GM23338 (cell line): ENCODE results near the gene IL24. TPM values are rescaled to one million over a fixed set of nuclear protein-coding genes. Genes with fewer than 3 reads are reported as not detected.

ENCODE experiments used
- ATAC-seq: fragments of 200-7000 bp; cut with Tn5 transposase; 3 replicates; pipeline ENCODE4 v1.9.1; 2020
- DNase-seq: peaks from one replicate; pipeline ENCODE4 v3.0.0-alpha.2; 2015; ENCODE audit warnings: low spot score
- H2AFZ ChIP-seq: fragments of 200-600 bp; sonication (generic); 2 replicates; pipeline ENCODE4 v1.8.0; 2016; ENCODE audit warnings: antibody characterized with exemption, mild to moderate bottlenecking, moderate library complexity
- H3F3A ChIP-seq: fragments of 200-600 bp; sonication (generic); replicated peaks from 2 replicates; pipeline ENCODE4 v1.8.0; 2017; ENCODE audit warnings: antibody characterized with exemption, mixed run types, low read depth
- H3K27ac ChIP-seq: fragments of 200-600 bp; sonication (generic); 2 replicates; pipeline ENCODE4 v1.6.1; 2016; ENCODE audit warnings: low read depth
- H3K27me3 ChIP-seq: fragments of 200-600 bp; sonication (generic); 2 replicates; pipeline ENCODE4 v1.8.0; 2016; ENCODE audit warnings: mild to moderate bottlenecking, mixed run types, moderate library complexity; ENCODE audit not compliant: insufficient read depth
- H3K36me3 ChIP-seq: fragments of 200-600 bp; sonication (generic); 2 replicates; pipeline ENCODE4 v1.8.0; 2016; ENCODE audit warnings: mild to moderate bottlenecking; ENCODE audit not compliant: insufficient read depth
- H3K4me1 ChIP-seq: fragments of 200-600 bp; sonication (generic); 2 replicates; pipeline ENCODE4 v1.8.0; 2016; ENCODE audit warnings: mild to moderate bottlenecking, moderate library complexity; ENCODE audit not compliant: insufficient read depth
- H3K4me2 ChIP-seq: fragments of 200-600 bp; sonication (generic); 2 replicates; pipeline ENCODE4 v1.7.1; 2017; ENCODE audit warnings: mixed run types
- H3K4me3 ChIP-seq: fragments of 200-600 bp; sonication (generic); 2 replicates; pipeline ENCODE4 v1.6.1; 2016; ENCODE audit warnings: mixed run types
- H3K79me2 ChIP-seq: fragments of 200-600 bp; sonication (generic); replicated peaks from 2 replicates; pipeline ENCODE4 v1.8.0; 2017; ENCODE audit warnings: mild to moderate bottlenecking; ENCODE audit not compliant: insufficient read depth
- H3K9me2 ChIP-seq: fragments of 200-600 bp; sonication (generic); 2 replicates; pipeline ENCODE4 v1.8.0; 2017; ENCODE audit not compliant: insufficient read depth
- H4K20me1 ChIP-seq: fragments of 200-600 bp; sonication (generic); replicated peaks from 2 replicates; pipeline ENCODE4 v1.8.0; 2017; ENCODE audit warnings: mild to moderate bottlenecking; ENCODE audit not compliant: insufficient read depth
- H3K27ac Mint-ChIP-seq: 2 replicates; pipeline ENCODE4 v1.8.0; 2020; ENCODE audit warnings: inconsistent platforms, mild to moderate bottlenecking, moderate library complexity, mixed read lengths
- H3K27me3 Mint-ChIP-seq: 3 replicates; pipeline ENCODE4 v1.8.0; 2022; ENCODE audit warnings: low read depth, mild to moderate bottlenecking, moderate library complexity, mixed read lengths, inconsistent platforms; ENCODE audit not compliant: insufficient read depth, poor library complexity
- H3K36me3 Mint-ChIP-seq: 3 replicates; pipeline ENCODE4 v1.8.0; 2021; ENCODE audit warnings: low read depth, mild to moderate bottlenecking, inconsistent platforms, moderate library complexity, mixed read lengths
- H3K4me1 Mint-ChIP-seq: 3 replicates; pipeline ENCODE4 v1.8.0; 2020; ENCODE audit warnings: mild to moderate bottlenecking, inconsistent platforms, mixed read lengths
- H3K4me3 Mint-ChIP-seq: 3 replicates; pipeline ENCODE4 v1.8.0; 2021; ENCODE audit warnings: moderate library complexity, mild to moderate bottlenecking, inconsistent platforms, mixed read lengths
- H3K9me3 Mint-ChIP-seq: 3 replicates; pipeline ENCODE4 v1.8.0; 2020; ENCODE audit warnings: moderate library complexity, mild to moderate bottlenecking, inconsistent platforms, mixed read lengths
- CREB1 ChIP-seq: fragments of 250-450 bp; sonication (Bioruptor Pico); IDR thresholded peaks from 2 replicates; pipeline ENCODE4 v1.5.0; 2020; ENCODE audit warnings: low read depth, mild to moderate bottlenecking, moderate library complexity
- JUNB ChIP-seq: IDR thresholded peaks from one replicate; pipeline ENCODE4 v1.6.1; 2016; ENCODE audit warnings: antibody characterized with exemption; ENCODE audit not compliant: unreplicated experiment
- STAT1 ChIP-seq: IDR thresholded peaks from one replicate; pipeline ENCODE4 v1.6.1; 2016; ENCODE audit warnings: antibody characterized with exemption; ENCODE audit not compliant: unreplicated experiment
- polyA plus RNA-seq: library from polyadenylated mRNA; unstranded; fragments of >200 nt; fragmentation: Nextera tagmentation; extraction: Ambion mirVana; gene quantifications from 2 replicates; pipeline ENCODE4 v1.2.1, GENCODE V29; 2016
- total RNA-seq: library from RNA; depleted of rRNA; stranded (reverse); fragments of >200 nt; shearing (Covaris generic); gene quantifications from 2 replicates; pipeline ENCODE4 v1.2.3, GENCODE V29; 2014
- TF ChIP-seq, protein P1 (sequence below): IDR thresholded peaks from 2 replicates; pipeline ENCODE4 v1.6.1; 2016; ENCODE audit warnings: antibody characterized with exemption
- TF ChIP-seq, protein P2 (sequence below), 2 experiments: fragments of 200-600 bp in 1 of 2; sonication (generic) in 1 of 2; conservative IDR thresholded peaks; 2 replicates each; pipeline versions ENCODE4 v1.5.1 to v1.6.1; 2016 to 2017; ENCODE audit warnings: antibody characterized with exemption in 2 of 2, low read depth in 2 of 2, mild to moderate bottlenecking in 2 of 2, moderate library complexity in 1 of 2
- TF ChIP-seq, protein P3 (sequence below): IDR thresholded peaks from one replicate; pipeline ENCODE4 v1.6.1; 2018; ENCODE audit warnings: antibody characterized with exemption; ENCODE audit not compliant: unreplicated experiment
- TF ChIP-seq, protein P4 (sequence below): fragments of 250-450 bp; sonication (Bioruptor Pico); IDR thresholded peaks from 2 replicates; pipeline ENCODE4 v1.5.0; 2020; ENCODE audit warnings: mild to moderate bottlenecking, moderate library complexity

Gene IL24
- total and polyA plus RNA-seq, 2 experiments from 2014 or later = not detected

DNA sequence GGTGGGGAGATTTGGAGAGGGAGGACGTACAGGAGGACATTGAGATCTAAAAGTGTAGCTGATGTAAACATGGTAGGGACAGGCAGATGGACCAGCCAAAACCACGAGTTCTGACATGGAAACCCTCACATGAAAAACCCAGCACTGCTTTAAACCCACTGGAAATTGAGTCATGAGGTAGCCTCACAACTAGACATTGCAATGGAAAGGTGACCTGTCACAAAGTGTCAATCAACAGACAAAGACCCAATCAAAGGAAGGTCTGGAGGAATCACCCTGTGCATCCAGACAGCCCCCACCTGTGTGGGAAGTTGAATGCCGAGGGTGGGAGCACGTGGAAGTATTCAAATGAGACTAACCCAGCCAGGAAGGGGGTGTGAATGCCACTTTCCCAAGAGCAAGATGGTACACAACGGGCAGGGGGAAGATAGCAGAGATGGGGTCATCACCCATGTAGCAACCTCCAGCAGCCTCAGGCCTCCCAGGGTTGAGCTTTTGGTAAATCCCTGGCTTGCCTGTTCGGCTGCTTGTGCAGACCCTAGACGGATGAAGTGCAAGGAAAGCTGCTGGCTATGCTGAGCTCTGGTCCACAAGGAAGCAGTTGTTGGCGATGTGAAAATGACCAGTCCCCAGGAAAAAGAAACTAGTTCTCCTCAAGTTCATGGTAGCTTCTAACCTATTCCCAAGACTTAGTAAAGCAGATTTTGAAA, 18.9 kb downstream of the IL24 start:
- H3K27ac Mint-ChIP-seq = no peak overlapping the region

More for the DNA sequence above, 18.9 kb downstream of the IL24 start:
- Histone ChIP-seq H3K36me3 (no peaks in the 10 kb centered on the region), H3K27ac (no peak overlapping the region), H3K4me3 (no peak overlapping the region), H3K9me2 (no peaks in the 10 kb centered on the region), H3K79me2 (no peaks in the 10 kb centered on the region), H3K27me3 (no peaks in the 10 kb centered on the region), H4K20me1 (no peaks in the 10 kb centered on the region), H3K4me1 (no peaks in the 10 kb centered on the region), H3K4me2 (no peak overlapping the region), H2AFZ (no peak overlapping the region), H3F3A (no peaks in the 10 kb centered on the region)
- H3K9me3 Mint-ChIP-seq = no peaks in the 10 kb centered on the region
- DNase-seq (no peak), ATAC-seq (no peak)
- TF ChIP-seq, protein P1, sequence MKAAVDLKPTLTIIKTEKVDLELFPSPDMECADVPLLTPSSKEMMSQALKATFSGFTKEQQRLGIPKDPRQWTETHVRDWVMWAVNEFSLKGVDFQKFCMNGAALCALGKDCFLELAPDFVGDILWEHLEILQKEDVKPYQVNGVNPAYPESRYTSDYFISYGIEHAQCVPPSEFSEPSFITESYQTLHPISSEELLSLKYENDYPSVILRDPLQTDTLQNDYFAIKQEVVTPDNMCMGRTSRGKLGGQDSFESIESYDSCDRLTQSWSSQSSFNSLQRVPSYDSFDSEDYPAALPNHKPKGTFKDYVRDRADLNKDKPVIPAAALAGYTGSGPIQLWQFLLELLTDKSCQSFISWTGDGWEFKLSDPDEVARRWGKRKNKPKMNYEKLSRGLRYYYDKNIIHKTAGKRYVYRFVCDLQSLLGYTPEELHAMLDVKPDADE = no peak
- no peak for TF ChIP-seq CREB1 (CRISPR knock-in tag)
- TF ChIP-seq STAT1 = no peak
- TF ChIP-seq JUNB = no peak
- TF ChIP-seq, protein P2, sequence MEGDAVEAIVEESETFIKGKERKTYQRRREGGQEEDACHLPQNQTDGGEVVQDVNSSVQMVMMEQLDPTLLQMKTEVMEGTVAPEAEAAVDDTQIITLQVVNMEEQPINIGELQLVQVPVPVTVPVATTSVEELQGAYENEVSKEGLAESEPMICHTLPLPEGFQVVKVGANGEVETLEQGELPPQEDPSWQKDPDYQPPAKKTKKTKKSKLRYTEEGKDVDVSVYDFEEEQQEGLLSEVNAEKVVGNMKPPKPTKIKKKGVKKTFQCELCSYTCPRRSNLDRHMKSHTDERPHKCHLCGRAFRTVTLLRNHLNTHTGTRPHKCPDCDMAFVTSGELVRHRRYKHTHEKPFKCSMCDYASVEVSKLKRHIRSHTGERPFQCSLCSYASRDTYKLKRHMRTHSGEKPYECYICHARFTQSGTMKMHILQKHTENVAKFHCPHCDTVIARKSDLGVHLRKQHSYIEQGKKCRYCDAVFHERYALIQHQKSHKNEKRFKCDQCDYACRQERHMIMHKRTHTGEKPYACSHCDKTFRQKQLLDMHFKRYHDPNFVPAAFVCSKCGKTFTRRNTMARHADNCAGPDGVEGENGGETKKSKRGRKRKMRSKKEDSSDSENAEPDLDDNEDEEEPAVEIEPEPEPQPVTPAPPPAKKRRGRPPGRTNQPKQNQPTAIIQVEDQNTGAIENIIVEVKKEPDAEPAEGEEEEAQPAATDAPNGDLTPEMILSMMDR (conservative IDR thresholded peaks at IDR 0.05; ENCODE audit: low read depth in 2 of 2) = no peak
- TF ChIP-seq, protein P3, sequence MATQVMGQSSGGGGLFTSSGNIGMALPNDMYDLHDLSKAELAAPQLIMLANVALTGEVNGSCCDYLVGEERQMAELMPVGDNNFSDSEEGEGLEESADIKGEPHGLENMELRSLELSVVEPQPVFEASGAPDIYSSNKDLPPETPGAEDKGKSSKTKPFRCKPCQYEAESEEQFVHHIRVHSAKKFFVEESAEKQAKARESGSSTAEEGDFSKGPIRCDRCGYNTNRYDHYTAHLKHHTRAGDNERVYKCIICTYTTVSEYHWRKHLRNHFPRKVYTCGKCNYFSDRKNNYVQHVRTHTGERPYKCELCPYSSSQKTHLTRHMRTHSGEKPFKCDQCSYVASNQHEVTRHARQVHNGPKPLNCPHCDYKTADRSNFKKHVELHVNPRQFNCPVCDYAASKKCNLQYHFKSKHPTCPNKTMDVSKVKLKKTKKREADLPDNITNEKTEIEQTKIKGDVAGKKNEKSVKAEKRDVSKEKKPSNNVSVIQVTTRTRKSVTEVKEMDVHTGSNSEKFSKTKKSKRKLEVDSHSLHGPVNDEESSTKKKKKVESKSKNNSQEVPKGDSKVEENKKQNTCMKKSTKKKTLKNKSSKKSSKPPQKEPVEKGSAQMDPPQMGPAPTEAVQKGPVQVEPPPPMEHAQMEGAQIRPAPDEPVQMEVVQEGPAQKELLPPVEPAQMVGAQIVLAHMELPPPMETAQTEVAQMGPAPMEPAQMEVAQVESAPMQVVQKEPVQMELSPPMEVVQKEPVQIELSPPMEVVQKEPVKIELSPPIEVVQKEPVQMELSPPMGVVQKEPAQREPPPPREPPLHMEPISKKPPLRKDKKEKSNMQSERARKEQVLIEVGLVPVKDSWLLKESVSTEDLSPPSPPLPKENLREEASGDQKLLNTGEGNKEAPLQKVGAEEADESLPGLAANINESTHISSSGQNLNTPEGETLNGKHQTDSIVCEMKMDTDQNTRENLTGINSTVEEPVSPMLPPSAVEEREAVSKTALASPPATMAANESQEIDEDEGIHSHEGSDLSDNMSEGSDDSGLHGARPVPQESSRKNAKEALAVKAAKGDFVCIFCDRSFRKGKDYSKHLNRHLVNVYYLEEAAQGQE = no peak
- TF ChIP-seq, protein P4, sequence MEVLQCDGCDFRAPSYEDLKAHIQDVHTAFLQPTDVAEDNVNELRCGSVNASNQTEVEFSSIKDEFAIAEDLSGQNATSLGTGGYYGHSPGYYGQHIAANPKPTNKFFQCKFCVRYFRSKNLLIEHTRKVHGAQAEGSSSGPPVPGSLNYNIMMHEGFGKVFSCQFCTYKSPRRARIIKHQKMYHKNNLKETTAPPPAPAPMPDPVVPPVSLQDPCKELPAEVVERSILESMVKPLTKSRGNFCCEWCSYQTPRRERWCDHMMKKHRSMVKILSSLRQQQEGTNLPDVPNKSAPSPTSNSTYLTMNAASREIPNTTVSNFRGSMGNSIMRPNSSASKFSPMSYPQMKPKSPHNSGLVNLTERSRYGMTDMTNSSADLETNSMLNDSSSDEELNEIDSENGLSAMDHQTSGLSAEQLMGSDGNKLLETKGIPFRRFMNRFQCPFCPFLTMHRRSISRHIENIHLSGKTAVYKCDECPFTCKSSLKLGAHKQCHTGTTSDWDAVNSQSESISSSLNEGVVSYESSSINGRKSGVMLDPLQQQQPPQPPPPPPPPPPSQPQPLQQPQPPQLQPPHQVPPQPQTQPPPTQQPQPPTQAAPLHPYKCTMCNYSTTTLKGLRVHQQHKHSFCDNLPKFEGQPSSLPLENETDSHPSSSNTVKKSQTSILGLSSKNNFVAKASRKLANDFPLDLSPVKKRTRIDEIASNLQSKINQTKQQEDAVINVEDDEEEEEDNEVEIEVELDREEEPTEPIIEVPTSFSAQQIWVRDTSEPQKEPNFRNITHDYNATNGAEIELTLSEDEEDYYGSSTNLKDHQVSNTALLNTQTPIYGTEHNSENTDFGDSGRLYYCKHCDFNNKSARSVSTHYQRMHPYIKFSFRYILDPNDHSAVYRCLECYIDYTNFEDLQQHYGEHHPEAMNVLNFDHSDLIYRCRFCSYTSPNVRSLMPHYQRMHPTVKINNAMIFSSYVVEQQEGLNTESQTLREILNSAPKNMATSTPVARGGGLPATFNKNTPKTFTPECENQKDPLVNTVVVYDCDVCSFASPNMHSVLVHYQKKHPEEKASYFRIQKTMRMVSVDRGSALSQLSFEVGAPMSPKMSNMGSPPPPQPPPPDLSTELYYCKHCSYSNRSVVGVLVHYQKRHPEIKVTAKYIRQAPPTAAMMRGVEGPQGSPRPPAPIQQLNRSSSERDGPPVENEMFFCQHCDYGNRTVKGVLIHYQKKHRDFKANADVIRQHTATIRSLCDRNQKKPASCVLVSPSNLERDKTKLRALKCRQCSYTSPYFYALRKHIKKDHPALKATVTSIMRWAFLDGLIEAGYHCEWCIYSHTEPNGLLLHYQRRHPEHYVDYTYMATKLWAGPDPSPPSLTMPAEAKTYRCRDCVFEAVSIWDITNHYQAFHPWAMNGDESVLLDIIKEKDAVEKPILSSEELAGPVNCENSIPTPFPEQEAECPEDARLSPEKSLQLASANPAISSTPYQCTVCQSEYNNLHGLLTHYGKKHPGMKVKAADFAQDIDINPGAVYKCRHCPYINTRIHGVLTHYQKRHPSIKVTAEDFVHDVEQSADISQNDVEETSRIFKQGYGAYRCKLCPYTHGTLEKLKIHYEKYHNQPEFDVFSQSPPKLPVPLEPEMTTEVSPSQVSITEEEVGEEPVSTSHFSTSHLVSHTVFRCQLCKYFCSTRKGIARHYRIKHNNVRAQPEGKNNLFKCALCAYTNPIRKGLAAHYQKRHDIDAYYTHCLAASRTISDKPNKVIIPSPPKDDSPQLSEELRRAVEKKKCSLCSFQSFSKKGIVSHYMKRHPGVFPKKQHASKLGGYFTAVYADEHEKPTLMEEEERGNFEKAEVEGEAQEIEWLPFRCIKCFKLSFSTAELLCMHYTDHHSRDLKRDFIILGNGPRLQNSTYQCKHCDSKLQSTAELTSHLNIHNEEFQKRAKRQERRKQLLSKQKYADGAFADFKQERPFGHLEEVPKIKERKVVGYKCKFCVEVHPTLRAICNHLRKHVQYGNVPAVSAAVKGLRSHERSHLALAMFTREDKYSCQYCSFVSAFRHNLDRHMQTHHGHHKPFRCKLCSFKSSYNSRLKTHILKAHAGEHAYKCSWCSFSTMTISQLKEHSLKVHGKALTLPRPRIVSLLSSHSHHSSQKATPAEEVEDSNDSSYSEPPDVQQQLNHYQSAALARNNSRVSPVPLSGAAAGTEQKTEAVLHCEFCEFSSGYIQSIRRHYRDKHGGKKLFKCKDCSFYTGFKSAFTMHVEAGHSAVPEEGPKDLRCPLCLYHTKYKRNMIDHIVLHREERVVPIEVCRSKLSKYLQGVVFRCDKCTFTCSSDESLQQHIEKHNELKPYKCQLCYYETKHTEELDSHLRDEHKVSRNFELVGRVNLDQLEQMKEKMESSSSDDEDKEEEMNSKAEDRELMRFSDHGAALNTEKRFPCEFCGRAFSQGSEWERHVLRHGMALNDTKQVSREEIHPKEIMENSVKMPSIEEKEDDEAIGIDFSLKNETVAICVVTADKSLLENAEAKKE (CRISPR knock-in tag) = no peak
- no peak overlapping the region for H3K4me3 Mint-ChIP-seq
- H3K36me3 Mint-ChIP-seq = no peaks in the 10 kb centered on the region
- peaks cover 7% of the 10 kb centered on the region for H3K27me3 Mint-ChIP-seq
- no peaks in the 10 kb centered on the region for H3K4me1 Mint-ChIP-seq
